GM23338 (cell line): ENCODE data around the gene GRAMD4. TPM values are rescaled to one million over a fixed set of nuclear protein-coding genes. Genes with fewer than 3 reads are reported as not detected.
A peak's percentile ranks its signal among the peaks of the same experiment; 100 is the strongest.

ENCODE experiments used
- ATAC-seq: fragments of 200-7000 bp; cut with Tn5 transposase; 3 replicates; pipeline ENCODE4 v1.9.1; 2020
- DNase-seq: peaks from one replicate; pipeline ENCODE4 v3.0.0-alpha.2; 2015; ENCODE audit warnings: low spot score
- H2AFZ ChIP-seq: fragments of 200-600 bp; sonication (generic); 2 replicates; pipeline ENCODE4 v1.8.0; 2016; ENCODE audit warnings: antibody characterized with exemption, mild to moderate bottlenecking, moderate library complexity
- H3F3A ChIP-seq: fragments of 200-600 bp; sonication (generic); replicated peaks from 2 replicates; pipeline ENCODE4 v1.8.0; 2017; ENCODE audit warnings: antibody characterized with exemption, mixed run types, low read depth
- H3K27ac ChIP-seq: fragments of 200-600 bp; sonication (generic); 2 replicates; pipeline ENCODE4 v1.6.1; 2016; ENCODE audit warnings: low read depth
- H3K27me3 ChIP-seq: fragments of 200-600 bp; sonication (generic); 2 replicates; pipeline ENCODE4 v1.8.0; 2016; ENCODE audit warnings: mild to moderate bottlenecking, mixed run types, moderate library complexity; ENCODE audit not compliant: insufficient read depth
- H3K36me3 ChIP-seq: fragments of 200-600 bp; sonication (generic); 2 replicates; pipeline ENCODE4 v1.8.0; 2016; ENCODE audit warnings: mild to moderate bottlenecking; ENCODE audit not compliant: insufficient read depth
- H3K4me1 ChIP-seq: fragments of 200-600 bp; sonication (generic); 2 replicates; pipeline ENCODE4 v1.8.0; 2016; ENCODE audit warnings: mild to moderate bottlenecking, moderate library complexity; ENCODE audit not compliant: insufficient read depth
- H3K4me2 ChIP-seq: fragments of 200-600 bp; sonication (generic); 2 replicates; pipeline ENCODE4 v1.7.1; 2017; ENCODE audit warnings: mixed run types
- H3K4me3 ChIP-seq: fragments of 200-600 bp; sonication (generic); 2 replicates; pipeline ENCODE4 v1.6.1; 2016; ENCODE audit warnings: mixed run types
- H3K79me2 ChIP-seq: fragments of 200-600 bp; sonication (generic); replicated peaks from 2 replicates; pipeline ENCODE4 v1.8.0; 2017; ENCODE audit warnings: mild to moderate bottlenecking; ENCODE audit not compliant: insufficient read depth
- H3K9me2 ChIP-seq: fragments of 200-600 bp; sonication (generic); 2 replicates; pipeline ENCODE4 v1.8.0; 2017; ENCODE audit not compliant: insufficient read depth
- H4K20me1 ChIP-seq: fragments of 200-600 bp; sonication (generic); replicated peaks from 2 replicates; pipeline ENCODE4 v1.8.0; 2017; ENCODE audit warnings: mild to moderate bottlenecking; ENCODE audit not compliant: insufficient read depth
- H3K27ac Mint-ChIP-seq: 2 replicates; pipeline ENCODE4 v1.8.0; 2020; ENCODE audit warnings: inconsistent platforms, mild to moderate bottlenecking, moderate library complexity, mixed read lengths
- H3K27me3 Mint-ChIP-seq: 3 replicates; pipeline ENCODE4 v1.8.0; 2022; ENCODE audit warnings: low read depth, mild to moderate bottlenecking, moderate library complexity, mixed read lengths, inconsistent platforms; ENCODE audit not compliant: insufficient read depth, poor library complexity
- H3K36me3 Mint-ChIP-seq: 3 replicates; pipeline ENCODE4 v1.8.0; 2021; ENCODE audit warnings: low read depth, mild to moderate bottlenecking, inconsistent platforms, moderate library complexity, mixed read lengths
- H3K4me1 Mint-ChIP-seq: 3 replicates; pipeline ENCODE4 v1.8.0; 2020; ENCODE audit warnings: mild to moderate bottlenecking, inconsistent platforms, mixed read lengths
- H3K4me3 Mint-ChIP-seq: 3 replicates; pipeline ENCODE4 v1.8.0; 2021; ENCODE audit warnings: moderate library complexity, mild to moderate bottlenecking, inconsistent platforms, mixed read lengths
- H3K9me3 Mint-ChIP-seq: 3 replicates; pipeline ENCODE4 v1.8.0; 2020; ENCODE audit warnings: moderate library complexity, mild to moderate bottlenecking, inconsistent platforms, mixed read lengths
- CREB1 ChIP-seq: fragments of 250-450 bp; sonication (Bioruptor Pico); IDR thresholded peaks from 2 replicates; pipeline ENCODE4 v1.5.0; 2020; ENCODE audit warnings: low read depth, mild to moderate bottlenecking, moderate library complexity
- CTCF ChIP-seq, 2 experiments: fragments of 200-600 bp in 1 of 2; sonication (generic) in 1 of 2; conservative IDR thresholded peaks; 2 replicates each; pipeline versions ENCODE4 v1.5.1 to v1.6.1; 2016 to 2017; ENCODE audit warnings: antibody characterized with exemption in 2 of 2, low read depth in 2 of 2, mild to moderate bottlenecking in 2 of 2, moderate library complexity in 1 of 2
- ETS1 ChIP-seq: IDR thresholded peaks from 2 replicates; pipeline ENCODE4 v1.6.1; 2016; ENCODE audit warnings: antibody characterized with exemption
- EZH2 ChIP-seq: fragments of 200-600 bp; sonication (generic); IDR thresholded peaks from one replicate; pipeline ENCODE4 v1.8.0; 2017; ENCODE audit warnings: antibody characterized with exemption, mild to moderate bottlenecking, low read depth; ENCODE audit not compliant: unreplicated experiment
- EZH2phosphoT487 ChIP-seq: fragments of 200-600 bp; sonication (generic); IDR thresholded peaks from one replicate; pipeline ENCODE4 v1.8.1; 2018; ENCODE audit warnings: antibody characterized with exemption; ENCODE audit not compliant: unreplicated experiment
- JUNB ChIP-seq: IDR thresholded peaks from one replicate; pipeline ENCODE4 v1.6.1; 2016; ENCODE audit warnings: antibody characterized with exemption; ENCODE audit not compliant: unreplicated experiment
- NANOG ChIP-seq: IDR thresholded peaks from 2 replicates; pipeline ENCODE4 v1.6.1; 2016; ENCODE audit warnings: antibody characterized with exemption, borderline replicate concordance
- POLR2AphosphoS5 ChIP-seq: IDR thresholded peaks from 2 replicates; pipeline ENCODE4 v1.6.1; 2016; ENCODE audit warnings: antibody characterized with exemption, low read depth
- STAT1 ChIP-seq: IDR thresholded peaks from one replicate; pipeline ENCODE4 v1.6.1; 2016; ENCODE audit warnings: antibody characterized with exemption; ENCODE audit not compliant: unreplicated experiment
- ZNF114 ChIP-seq: fragments of 250-450 bp; sonication (Bioruptor Pico); IDR thresholded peaks from 2 replicates; pipeline ENCODE4 v1.5.0; 2020; ENCODE audit warnings: mild to moderate bottlenecking, moderate library complexity
- ZNF331 ChIP-seq: fragments of 250-450 bp; sonication (Bioruptor Pico); IDR thresholded peaks from 2 replicates; pipeline ENCODE4 v1.5.0; 2020; ENCODE audit warnings: low read depth, mild to moderate bottlenecking, moderate library complexity
- ZNF462 ChIP-seq: fragments of 250-450 bp; sonication (Bioruptor Pico); IDR thresholded peaks from 2 replicates; pipeline ENCODE4 v1.5.0; 2020; ENCODE audit warnings: mild to moderate bottlenecking, moderate library complexity
- polyA plus RNA-seq: library from polyadenylated mRNA; unstranded; fragments of >200 nt; fragmentation: Nextera tagmentation; extraction: Ambion mirVana; gene quantifications from 2 replicates; pipeline ENCODE4 v1.2.1, GENCODE V29; 2016
- total RNA-seq: library from RNA; depleted of rRNA; stranded (reverse); fragments of >200 nt; shearing (Covaris generic); gene quantifications from 2 replicates; pipeline ENCODE4 v1.2.3, GENCODE V29; 2014
- TF ChIP-seq, protein P1 (sequence below): IDR thresholded peaks from one replicate; pipeline ENCODE4 v1.6.1; 2018; ENCODE audit warnings: antibody characterized with exemption; ENCODE audit not compliant: unreplicated experiment

The GRAMD4 gene
- total and polyA plus RNA-seq, 2 experiments from 2014 or later = 2.7 to 81.8 TPM

DNA sequence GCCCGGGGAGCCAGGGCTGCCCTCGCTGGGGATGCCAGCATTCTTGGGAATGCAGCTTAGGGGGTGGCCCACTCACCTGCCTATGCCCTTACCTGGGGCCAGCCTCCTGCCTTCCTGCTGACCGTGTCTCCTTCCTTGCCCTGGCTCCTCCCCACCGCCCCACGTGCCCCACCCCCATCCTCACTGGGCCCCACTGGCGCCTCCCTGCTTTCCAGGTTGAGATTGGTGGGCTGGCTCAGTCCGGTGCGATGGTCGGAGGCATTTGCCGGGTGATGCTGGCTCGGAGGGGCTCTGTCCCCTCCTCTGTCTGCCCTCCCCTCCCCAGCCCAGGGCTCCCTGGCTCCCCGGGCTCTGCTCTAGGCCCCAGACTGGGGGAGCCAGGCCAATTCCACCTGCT, 34.1 kb upstream of the GRAMD4 start:
- H3K4me1 Mint-ChIP-seq = peaks cover 60% of the 10 kb centered on the region
- Histone ChIP-seq H3K79me2 (peaks cover 39% of the 10 kb centered on the region), H3K4me2 (no peak overlapping the region), H2AFZ (no peak overlapping the region), H3K9me2 (no peaks in the 10 kb centered on the region), H3K27ac (no peak overlapping the region), H3F3A (no peaks in the 10 kb centered on the region), H3K36me3 (no peaks in the 10 kb centered on the region), H4K20me1 (no peaks in the 10 kb centered on the region; the same call in none of the 2 replicates), H3K27me3 (no peaks in the 10 kb centered on the region), H3K4me1 (peaks cover 16% of the 10 kb centered on the region; the same call in 1 of the 2 replicates), H3K4me3 (no peak overlapping the region)
- H3K4me3 Mint-ChIP-seq = no peak overlapping the region
- H3K27ac Mint-ChIP-seq = no peak overlapping the region
- ATAC-seq (peak; percentile 35), DNase-seq (peak; percentile 52)
- peaks cover 12% of the 10 kb centered on the region for H3K27me3 Mint-ChIP-seq
- no peak for TF ChIP-seq POLR2AphosphoS5
- no peak for TF ChIP-seq ZNF462 (CRISPR knock-in tag)
- no peak for TF ChIP-seq EZH2
- no peak for TF ChIP-seq NANOG
- TF ChIP-seq STAT1 = no peak
- TF ChIP-seq EZH2phosphoT487 = no peak
- TF ChIP-seq ZNF331 (CRISPR knock-in tag) = no peak
- no peak; a peak in 1 of 4 replicates for TF ChIP-seq CTCF (conservative IDR thresholded peaks at IDR 0.05; ENCODE audit: low read depth in 2 of 2)
- no peak for TF ChIP-seq CREB1
- no peak for TF ChIP-seq ZNF114 (CRISPR knock-in tag)
- no peak for TF ChIP-seq ETS1
- TF ChIP-seq, protein P1, sequence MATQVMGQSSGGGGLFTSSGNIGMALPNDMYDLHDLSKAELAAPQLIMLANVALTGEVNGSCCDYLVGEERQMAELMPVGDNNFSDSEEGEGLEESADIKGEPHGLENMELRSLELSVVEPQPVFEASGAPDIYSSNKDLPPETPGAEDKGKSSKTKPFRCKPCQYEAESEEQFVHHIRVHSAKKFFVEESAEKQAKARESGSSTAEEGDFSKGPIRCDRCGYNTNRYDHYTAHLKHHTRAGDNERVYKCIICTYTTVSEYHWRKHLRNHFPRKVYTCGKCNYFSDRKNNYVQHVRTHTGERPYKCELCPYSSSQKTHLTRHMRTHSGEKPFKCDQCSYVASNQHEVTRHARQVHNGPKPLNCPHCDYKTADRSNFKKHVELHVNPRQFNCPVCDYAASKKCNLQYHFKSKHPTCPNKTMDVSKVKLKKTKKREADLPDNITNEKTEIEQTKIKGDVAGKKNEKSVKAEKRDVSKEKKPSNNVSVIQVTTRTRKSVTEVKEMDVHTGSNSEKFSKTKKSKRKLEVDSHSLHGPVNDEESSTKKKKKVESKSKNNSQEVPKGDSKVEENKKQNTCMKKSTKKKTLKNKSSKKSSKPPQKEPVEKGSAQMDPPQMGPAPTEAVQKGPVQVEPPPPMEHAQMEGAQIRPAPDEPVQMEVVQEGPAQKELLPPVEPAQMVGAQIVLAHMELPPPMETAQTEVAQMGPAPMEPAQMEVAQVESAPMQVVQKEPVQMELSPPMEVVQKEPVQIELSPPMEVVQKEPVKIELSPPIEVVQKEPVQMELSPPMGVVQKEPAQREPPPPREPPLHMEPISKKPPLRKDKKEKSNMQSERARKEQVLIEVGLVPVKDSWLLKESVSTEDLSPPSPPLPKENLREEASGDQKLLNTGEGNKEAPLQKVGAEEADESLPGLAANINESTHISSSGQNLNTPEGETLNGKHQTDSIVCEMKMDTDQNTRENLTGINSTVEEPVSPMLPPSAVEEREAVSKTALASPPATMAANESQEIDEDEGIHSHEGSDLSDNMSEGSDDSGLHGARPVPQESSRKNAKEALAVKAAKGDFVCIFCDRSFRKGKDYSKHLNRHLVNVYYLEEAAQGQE = no peak
- no peak for TF ChIP-seq JUNB
- H3K36me3 Mint-ChIP-seq = no peaks in the 10 kb centered on the region
- H3K9me3 Mint-ChIP-seq = no peaks in the 10 kb centered on the region
